Astrocyte (in vitro differentiated cells and primary cell): ENCODE data around the gene RIMKLB. TPM values are rescaled to one million over a fixed set of nuclear protein-coding genes. Genes with fewer than 3 reads are reported as not detected.

Experiments used
- DNase-seq: peaks from one replicate; pipeline ENCODE4 v3.0.0-alpha.2; 2010; ENCODE audit warnings: low read depth
- FAIRE-seq: peaks from 2 replicates; lab custom pipeline; 2011; peaks lifted over from hg19 to GRCh38; lab: Jason Lieb, UNC
- H2AFZ ChIP-seq: 2 replicates; pipeline ENCODE4 v1.6.0; 2012; ENCODE audit warnings: low read depth, low read length, inconsistent platforms
- H3K27ac ChIP-seq: 2 replicates; pipeline ENCODE4 v1.5.1; 2011; ENCODE audit warnings: low read depth, low read length, inconsistent platforms
- H3K27me3 ChIP-seq: 2 replicates; pipeline ENCODE4 v1.6.0; 2011; ENCODE audit warnings: low read length, inconsistent platforms; ENCODE audit not compliant: insufficient read depth
- H3K36me3 ChIP-seq: 2 replicates; pipeline ENCODE4 v1.5.1; 2011; ENCODE audit warnings: low read length, inconsistent platforms; ENCODE audit not compliant: insufficient read depth
- H3K4me1 ChIP-seq: 2 replicates; pipeline ENCODE4 v1.5.1; 2011; ENCODE audit warnings: low read length, inconsistent platforms; ENCODE audit not compliant: insufficient read depth
- H3K4me2 ChIP-seq: 2 replicates; pipeline ENCODE4 v1.6.0; 2012; ENCODE audit warnings: low read length, inconsistent platforms
- H3K4me3 ChIP-seq: 2 replicates; pipeline ENCODE4 v1.5.1; 2011; ENCODE audit warnings: low read depth, mild to moderate bottlenecking, low read length, inconsistent platforms; ENCODE audit not compliant: insufficient read depth
- H3K79me2 ChIP-seq: 2 replicates; pipeline ENCODE4 v1.6.0; 2012; ENCODE audit warnings: mild to moderate bottlenecking, low read length, inconsistent platforms; ENCODE audit not compliant: insufficient read depth
- H3K9ac ChIP-seq: 2 replicates; pipeline ENCODE4 v1.6.0; 2012; ENCODE audit warnings: mild to moderate bottlenecking, low read length, inconsistent platforms
- H3K9me3 ChIP-seq: 2 replicates; pipeline ENCODE4 v1.5.1; 2012; ENCODE audit warnings: low read depth, mild to moderate bottlenecking, low read length, inconsistent platforms; ENCODE audit not compliant: insufficient read depth
- H4K20me1 ChIP-seq: 2 replicates; pipeline ENCODE4 v1.6.0; 2012; ENCODE audit warnings: low read length, inconsistent platforms; ENCODE audit not compliant: insufficient read depth
- H3K27ac Mint-ChIP-seq: one replicate; pipeline ENCODE4 v1.8.0; 2021; ENCODE audit warnings: mild to moderate bottlenecking, mixed read lengths; ENCODE audit not compliant: unreplicated experiment
- H3K27me3 Mint-ChIP-seq: one replicate; pipeline ENCODE4 v1.8.0; 2021; ENCODE audit warnings: low read depth, mixed read lengths; ENCODE audit not compliant: unreplicated experiment
- H3K36me3 Mint-ChIP-seq: one replicate; pipeline ENCODE4 v1.8.0; 2021; ENCODE audit warnings: low read depth, mixed read lengths; ENCODE audit not compliant: unreplicated experiment
- H3K4me1 Mint-ChIP-seq: one replicate; pipeline ENCODE4 v1.8.0; 2021; ENCODE audit warnings: low read depth, mixed read lengths; ENCODE audit not compliant: unreplicated experiment
- H3K4me3 Mint-ChIP-seq: one replicate; pipeline ENCODE4 v1.8.0; 2021; ENCODE audit warnings: mild to moderate bottlenecking, moderate library complexity, mixed read lengths; ENCODE audit not compliant: unreplicated experiment
- H3K9me3 Mint-ChIP-seq: one replicate; pipeline ENCODE4 v1.8.0; 2021; ENCODE audit warnings: mild to moderate bottlenecking, mixed read lengths; ENCODE audit not compliant: unreplicated experiment
- CTCF ChIP-seq: IDR thresholded peaks from 2 replicates; pipeline ENCODE4 v1.5.1; 2011; ENCODE audit warnings: low read depth, mild to moderate bottlenecking, inconsistent platforms, low read length, moderate library complexity; ENCODE audit not compliant: insufficient read depth
- EZH2 ChIP-seq: IDR thresholded peaks from 2 replicates; pipeline ENCODE4 v1.6.1; 2012; ENCODE audit warnings: mild to moderate bottlenecking, low read length, inconsistent platforms; ENCODE audit not compliant: insufficient read depth
- total RNA-seq: library from RNA; stranded (reverse); gene quantifications from 2 replicates; pipeline ENCODE4 v1.2.1, GENCODE V29; 2021

Gene RIMKLB
- total RNA-seq, 1 donor from 2014 or later, result 36.6 TPM

- Histone ChIP-seq H4K20me1 (no peaks in the 10 kb centered on the region), H3K9me3 (no peaks in the 10 kb centered on the region), H3K4me2 (no peak overlapping the region), H3K9ac (no peak overlapping the region), H3K27me3 (no peaks in the 10 kb centered on the region), H3K79me2 (no peaks in the 10 kb centered on the region), H3K4me1 (no peaks in the 10 kb centered on the region), H3K4me3 (no peak overlapping the region), H3K36me3 (peaks cover 2% of the 10 kb centered on the region), H3K27ac (no peak overlapping the region), H2AFZ (no peak overlapping the region)
- peaks cover 2% of the 10 kb centered on the region for H3K4me1 Mint-ChIP-seq
- H3K9me3 Mint-ChIP-seq, result no peaks in the 10 kb centered on the region
- FAIRE-seq (no peak), DNase-seq (no peak)
- no peak overlapping the region for H3K4me3 Mint-ChIP-seq
- H3K27me3 Mint-ChIP-seq, result no peaks in the 10 kb centered on the region
- H3K36me3 Mint-ChIP-seq, result peaks cover 10% of the 10 kb centered on the region
- TF ChIP-seq EZH2 (no peak), CTCF (no peak)
- H3K27ac Mint-ChIP-seq, result no peak overlapping the region
These were observed 72.7 kb downstream of the RIMKLB start for GRCh38 chr12:8770499-8770898.

- H3K36me3 ChIP-seq, result peaks cover 2% of the 10 kb centered on the region
- no peaks in the 10 kb centered on the region for H3K4me1 ChIP-seq
- H3K4me3 ChIP-seq, result no peak overlapping the region
- H3K27ac Mint-ChIP-seq, result no peak overlapping the region
- DNase-seq (no peak), FAIRE-seq (no peak)
- H3K9me3 Mint-ChIP-seq, result no peaks in the 10 kb centered on the region
- TF ChIP-seq CTCF (no peak), EZH2 (no peak)
- no peaks in the 10 kb centered on the region for H3K9me3 ChIP-seq
- H3K27me3 ChIP-seq, result no peaks in the 10 kb centered on the region
- H4K20me1 ChIP-seq, result no peaks in the 10 kb centered on the region
- H3K4me3 Mint-ChIP-seq, result no peak overlapping the region
- H3K4me2 ChIP-seq, result no peak overlapping the region
- peaks cover 2% of the 10 kb centered on the region for H3K4me1 Mint-ChIP-seq
- peaks cover 10% of the 10 kb centered on the region for H3K36me3 Mint-ChIP-seq
- H3K27ac ChIP-seq, result no peak overlapping the region
- H2AFZ ChIP-seq, result no peak overlapping the region
- no peaks in the 10 kb centered on the region for H3K79me2 ChIP-seq
- H3K9ac ChIP-seq, result no peak overlapping the region
- no peaks in the 10 kb centered on the region for H3K27me3 Mint-ChIP-seq
These were observed 73.3 kb downstream of the RIMKLB start for GRCh38 chr12:8771072-8771471.

- Mint-ChIP-seq H3K4me3 (no peak overlapping the region), H3K27ac (no peak overlapping the region), H3K4me1 (peaks cover 2% of the 10 kb centered on the region), H3K36me3 (peaks cover 6% of the 10 kb centered on the region), H3K9me3 (no peaks in the 10 kb centered on the region), H3K27me3 (no peaks in the 10 kb centered on the region)
- Histone ChIP-seq H3K27me3 (no peaks in the 10 kb centered on the region), H3K4me1 (no peaks in the 10 kb centered on the region), H3K4me3 (no peak overlapping the region), H3K4me2 (no peak overlapping the region), H3K79me2 (no peaks in the 10 kb centered on the region), H3K27ac (no peak overlapping the region), H3K9ac (no peak overlapping the region), H4K20me1 (no peaks in the 10 kb centered on the region), H3K36me3 (peaks cover 7% of the 10 kb centered on the region), H2AFZ (no peak overlapping the region), H3K9me3 (no peaks in the 10 kb centered on the region)
- TF ChIP-seq EZH2, result no peak
- no peak for TF ChIP-seq CTCF
- no peak for FAIRE-seq
- no peak for DNase-seq
These were observed 75.7 kb downstream of the RIMKLB start for GRCh38 chr12:8773461-8773860.
